Globus pallidus (tissue), 1 donor: Measurements from ENCODE around the gene LASP1.
"Not testable (repeated sequence)": the region's sequence is repeated elsewhere in the genome, so short reads cannot be mapped to it uniquely, and the experiment has no call there.

Source experiments
- DNase-seq: peaks from one replicate; pipeline ENCODE4 v3.0.0-alpha.2; 2015; ENCODE audit warnings: low spot score

Gene LASP1

GRCh38 chr17:38939987-38940386 is 70.1 kb downstream of the LASP1 start:
- DNase-seq = no peak

DNA sequence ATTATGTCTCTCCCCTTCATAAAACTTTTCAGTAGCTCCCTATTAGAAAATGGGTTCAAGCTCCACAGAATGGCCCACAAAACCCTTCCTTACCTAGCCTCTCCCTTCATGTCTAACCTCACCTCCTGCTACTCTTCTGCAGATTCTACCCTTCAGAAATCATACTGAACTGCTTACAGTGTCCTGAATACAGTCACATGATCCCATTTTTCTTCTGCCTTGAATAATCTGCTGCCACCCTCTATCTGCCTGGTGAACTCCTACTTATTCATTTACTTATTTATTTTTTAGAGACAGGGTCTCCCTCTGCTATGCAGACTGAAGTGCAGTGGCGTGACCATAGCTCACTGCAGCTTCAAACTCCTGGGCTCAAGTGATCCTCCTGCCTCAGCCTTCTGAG is 70.5 kb downstream of the LASP1 start:
- no peak for DNase-seq

GRCh38 chr17:38942696-38943334 is 73.0 kb downstream of the LASP1 start:
- no peak for DNase-seq

GRCh38 chr17:38943607-38944006 is 73.7 kb downstream of the LASP1 start:
- DNase-seq = no peak

GRCh38 chr17:38947189-38947588 is 77.3 kb downstream of the LASP1 start:
- no peak for DNase-seq

- not testable (repeated sequence) for DNase-seq
Observed at GRCh38 chr17:38953800-38954199, 83.9 kb downstream of the LASP1 start.

- DNase-seq = no peak
Observed at GRCh38 chr17:38958326-38958725, 88.5 kb downstream of the LASP1 start.

DNA sequence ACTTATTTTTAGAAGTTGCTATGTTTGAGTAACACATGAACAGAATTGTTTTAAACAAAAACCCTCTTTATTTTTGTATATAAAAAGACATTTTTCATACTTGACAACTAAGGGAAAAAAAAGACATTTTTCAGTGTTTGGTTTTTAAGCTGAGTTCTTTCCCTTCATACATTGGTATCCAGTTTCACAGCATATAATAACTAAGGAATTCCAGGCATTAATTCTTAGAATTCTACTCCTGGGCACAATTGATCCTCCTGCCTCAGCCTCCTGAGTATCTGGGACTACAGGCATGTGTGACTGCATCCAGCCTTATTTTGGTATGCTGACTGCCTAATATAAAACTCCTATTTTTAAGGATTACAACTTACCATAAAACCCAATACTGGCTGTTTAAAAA is 88.9 kb downstream of the LASP1 start:
- DNase-seq = no peak

DNA sequence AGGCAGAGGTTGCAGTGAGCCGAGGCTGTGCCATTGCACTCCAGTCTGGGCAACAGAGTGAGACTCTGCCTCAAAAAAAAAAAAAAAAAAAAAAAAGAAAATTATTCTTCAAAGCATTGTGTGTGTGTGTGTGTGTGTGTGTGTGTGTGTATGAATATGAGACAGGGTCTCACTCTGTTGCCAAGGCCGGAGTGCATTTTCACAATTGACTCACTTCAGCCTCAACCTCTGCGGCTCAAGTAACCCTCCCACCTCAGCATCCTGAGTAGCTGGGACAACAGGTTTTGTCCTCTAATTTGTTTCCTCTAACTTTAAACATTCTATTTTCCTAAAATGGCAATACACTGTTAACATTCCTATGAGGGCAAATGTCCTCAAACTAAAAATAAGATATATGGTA is 89.7 kb downstream of the LASP1 start:
- DNase-seq = no peak

GRCh38 chr17:38960402-38960801 is 90.5 kb downstream of the LASP1 start:
- no peak for DNase-seq

- no peak for DNase-seq
Observed at GRCh38 chr17:38961413-38961812, 91.6 kb downstream of the LASP1 start.

DNA sequence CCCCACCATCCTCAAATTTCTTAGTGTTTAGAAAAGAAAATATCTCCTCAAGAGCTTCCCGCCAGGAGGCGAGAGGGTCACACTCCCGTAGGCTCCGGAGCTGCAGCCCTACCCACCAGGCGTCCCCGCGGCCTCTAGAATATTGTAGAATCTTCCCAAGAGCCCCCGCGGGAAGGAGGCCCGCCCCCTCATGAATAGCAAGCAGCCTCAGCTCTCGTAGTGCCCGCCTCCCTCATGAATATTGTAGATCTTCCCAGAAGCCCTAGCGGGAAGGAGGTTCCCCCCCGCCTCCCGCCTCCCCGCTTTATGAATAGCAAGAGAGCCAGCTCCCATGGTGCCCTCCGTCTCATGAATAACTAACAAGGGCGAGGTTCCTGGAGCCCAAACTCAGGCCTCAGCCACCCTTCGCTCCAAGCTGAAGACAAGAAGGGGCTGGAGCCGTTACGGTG is 97.5 kb downstream of the LASP1 start, which contains the start of gene FBXO47:
TSS of gene FBXO47 (minus strand) at position 114 of the 449 bp plus-strand sequence. CDS start 4,378 bp downstream, outside the sequence.
- peak; percentile 86 for DNase-seq

DNA sequence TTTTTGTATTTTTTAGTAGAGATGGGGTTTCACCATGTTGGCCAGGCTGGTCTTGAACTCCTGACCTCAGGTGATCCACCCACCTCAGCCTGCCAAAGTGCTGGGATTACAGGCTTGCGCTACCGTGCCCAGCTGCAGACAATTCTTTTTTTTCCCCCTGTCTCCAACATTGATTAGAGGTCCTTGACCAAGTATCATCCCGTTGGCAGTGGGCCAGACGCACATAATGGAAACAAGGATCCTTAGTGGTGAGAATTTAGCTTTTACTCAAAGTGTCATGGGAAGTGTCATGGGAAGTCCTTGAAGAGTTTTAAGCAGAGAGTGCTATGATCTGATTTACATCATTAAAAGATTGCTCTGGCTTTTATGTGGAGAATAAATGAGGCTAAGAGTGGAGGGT is 99.4 kb downstream of the LASP1 start:
- DNase-seq = no peak

GRCh38 chr17:38970128-38970527 is 100.3 kb downstream of the LASP1 start:
- DNase-seq = no peak

GRCh38 chr17:38970804-38971203 is 100.9 kb downstream of the LASP1 start:
- no peak for DNase-seq
